Activated naive CD4-positive, alpha-beta T cell treated with anti-CD3 and anti-CD28 coated beads for 36 hours (primary cell): ENCODE measurements around the gene LDLRAD2. TPM values are rescaled to one million over a fixed set of nuclear protein-coding genes. Genes with fewer than 3 reads are reported as not detected.
A peak's percentile ranks its signal among the peaks of the same experiment; 100 is the strongest.

Experiments
- CTCF ChIA-PET: fragments of 350-600 bp; sonication (Branson Sonifier 250); formaldehyde crosslinking; loops from one replicate; lab custom pipeline; 2021; ENCODE audit warnings: antibody characterized with exemption; lab: Charles Lee
- DNase-seq: peaks from one replicate; pipeline ENCODE4 v3.0.0-alpha.2; 2020
- H3K27ac Mint-ChIP-seq: one replicate; pipeline ENCODE4 v1.8.0; 2021; ENCODE audit warnings: mild to moderate bottlenecking, mixed read lengths
- H3K27me3 Mint-ChIP-seq: one replicate; pipeline ENCODE4 v1.8.0; 2021; ENCODE audit warnings: low read depth, mixed read lengths
- H3K36me3 Mint-ChIP-seq: one replicate; pipeline ENCODE4 v1.8.0; 2021; ENCODE audit warnings: low read depth, mixed read lengths
- H3K4me1 Mint-ChIP-seq: one replicate; pipeline ENCODE4 v1.8.0; 2021; ENCODE audit warnings: low read depth, mixed read lengths
- H3K4me3 Mint-ChIP-seq: one replicate; pipeline ENCODE4 v1.8.0; 2021; ENCODE audit warnings: mild to moderate bottlenecking, moderate library complexity, mixed read lengths
- H3K9me3 Mint-ChIP-seq: one replicate; pipeline ENCODE4 v1.8.0; 2021; ENCODE audit warnings: mixed read lengths
- intact Hi-C: fragments of 100-400 bp; cut with micrococcal nuclease; formaldehyde crosslinking; loops from one replicate; pipeline ENCODE4 v1.15.1; 2023
- total RNA-seq, 2 experiments: library from RNA; stranded (reverse); gene quantifications; one replicate each; pipeline ENCODE4 v1.2.3, GENCODE V29; 2021

Gene LDLRAD2
- total RNA-seq, 2 experiments from 2014 or later = not detected

DNA sequence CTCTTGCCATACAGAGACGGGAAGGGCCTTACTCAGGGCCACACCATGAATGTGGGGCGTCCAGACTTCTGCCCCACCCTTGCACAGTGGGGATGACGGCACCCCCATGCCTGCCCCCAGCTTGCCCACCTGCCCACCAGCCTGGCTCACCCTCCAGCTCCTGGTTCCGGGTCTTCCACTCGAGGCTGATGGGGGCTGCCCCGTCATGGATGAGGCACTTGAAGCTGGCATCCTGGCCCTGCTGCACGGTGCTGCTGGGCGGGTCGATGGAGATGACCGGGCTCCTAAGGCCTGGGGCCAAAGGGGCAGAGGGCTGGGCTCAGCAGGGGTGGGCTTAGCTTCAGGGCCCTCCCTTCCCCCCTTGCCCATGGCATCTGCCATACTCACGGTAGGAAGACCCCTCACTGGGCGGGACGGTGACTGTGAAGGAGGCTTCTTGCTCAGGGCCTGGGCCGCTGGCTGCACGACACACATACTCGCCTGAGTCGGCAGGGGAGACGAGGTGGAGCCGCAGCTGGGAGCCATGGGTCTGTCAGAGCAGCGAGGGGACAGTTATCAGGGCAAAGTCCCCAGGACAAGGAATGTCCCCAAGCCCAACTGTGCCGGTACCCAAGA, 29.9 kb downstream of the LDLRAD2 start:
- Mint-ChIP-seq H3K4me1 (no peaks in the 10 kb centered on the region), H3K27ac (no peak overlapping the region), H3K27me3 (no peaks in the 10 kb centered on the region), H3K4me3 (no peak overlapping the region), H3K36me3 (no peaks in the 10 kb centered on the region), H3K9me3 (no peaks in the 10 kb centered on the region)
- CTCF ChIA-PET = interaction anchor here (0.6 to 1.1 kb wide), 2 partner anchors 25 to 58 kb away, joined by 3 read pairs; no protein-coding TSS in a partner anchor
- no peak for DNase-seq
- intact Hi-C loops = no loop called here

DNA sequence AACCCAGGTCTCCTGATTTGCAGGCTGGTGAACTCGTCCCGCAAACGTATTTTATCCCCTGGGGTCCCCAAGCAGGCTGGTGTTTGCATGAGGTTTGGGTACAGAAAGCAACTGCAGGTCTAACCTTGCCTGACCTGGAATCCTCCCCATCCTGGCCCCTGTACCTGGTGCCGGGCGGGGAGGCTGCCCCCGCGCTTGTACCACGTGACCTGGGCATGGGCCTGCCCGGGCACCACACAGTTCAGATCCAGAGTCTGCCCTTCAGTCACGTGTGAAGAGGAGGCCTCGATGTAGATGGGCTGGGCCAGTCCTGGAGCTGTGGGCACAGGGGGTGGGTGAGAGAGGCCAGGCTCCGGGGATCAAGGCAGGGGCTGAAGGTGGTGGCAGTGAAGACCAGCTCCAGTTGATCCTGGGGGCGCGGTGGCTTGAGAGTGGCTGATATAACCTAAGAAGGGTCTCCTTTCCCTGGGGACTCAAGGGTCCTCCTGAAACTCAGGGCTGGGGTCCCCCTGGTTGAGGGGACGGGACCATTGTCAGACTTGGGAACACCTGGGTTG, 30.6 kb downstream of the LDLRAD2 start:
- Mint-ChIP-seq H3K27me3 (no peaks in the 10 kb centered on the region), H3K4me1 (no peaks in the 10 kb centered on the region), H3K27ac (no peak overlapping the region), H3K4me3 (no peak overlapping the region), H3K36me3 (no peaks in the 10 kb centered on the region), H3K9me3 (no peaks in the 10 kb centered on the region)
- DNase-seq = no peak
- CTCF ChIA-PET = interaction anchor here (0.6 to 1.1 kb wide), 2 partner anchors 25 to 58 kb away, joined by 3 read pairs; no protein-coding TSS in a partner anchor
- intact Hi-C loops = no loop called here

DNA sequence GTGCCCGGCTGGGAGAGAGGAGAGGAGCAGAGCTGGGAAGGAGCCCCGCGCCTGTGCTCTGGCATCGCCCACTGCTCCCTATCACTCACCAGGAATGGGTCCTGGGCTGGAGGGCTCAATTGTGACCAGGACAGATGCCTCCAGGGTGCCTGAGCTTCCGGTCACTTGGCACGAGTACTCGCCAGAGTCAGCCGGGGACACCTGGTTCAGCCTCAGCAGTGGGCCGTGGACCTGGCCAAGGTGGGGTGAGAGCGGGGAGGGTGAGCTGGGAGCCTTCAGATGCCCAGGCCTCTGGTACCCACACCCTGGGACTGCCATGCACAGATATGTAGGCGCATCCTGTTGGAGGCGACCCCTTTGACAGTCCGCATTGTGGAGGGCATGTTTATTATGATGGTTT, 31.1 kb downstream of the LDLRAD2 start:
- Mint-ChIP-seq H3K9me3 (no peaks in the 10 kb centered on the region), H3K36me3 (no peaks in the 10 kb centered on the region), H3K27me3 (no peaks in the 10 kb centered on the region), H3K27ac (no peak overlapping the region), H3K4me3 (no peak overlapping the region), H3K4me1 (no peaks in the 10 kb centered on the region)
- DNase-seq = no peak
- intact Hi-C loops = no loop called here
- CTCF ChIA-PET = no interaction called here

DNA sequence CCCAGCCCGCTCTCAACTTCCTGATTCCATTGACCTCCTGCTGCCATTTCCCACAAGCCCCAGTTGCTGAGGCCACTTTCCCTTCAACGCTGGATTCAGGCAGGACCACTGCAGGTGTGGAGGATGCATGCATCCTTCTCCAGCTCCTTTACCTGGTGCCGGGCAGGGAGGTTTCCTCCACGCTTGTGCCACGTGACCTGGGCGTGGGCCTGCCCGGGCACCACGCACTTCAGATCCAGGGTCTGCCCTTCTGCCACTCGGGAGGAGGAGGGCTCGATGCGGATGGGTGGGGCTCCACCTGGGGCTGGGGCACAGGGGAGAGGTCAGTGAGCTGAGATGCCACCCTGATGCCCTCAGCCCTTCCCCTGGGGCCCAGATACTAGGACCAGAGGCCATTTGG, 31.9 kb downstream of the LDLRAD2 start:
- CTCF ChIA-PET = no interaction called here
- intact Hi-C loops = no loop called here
- no peak for DNase-seq
- Mint-ChIP-seq H3K9me3 (no peaks in the 10 kb centered on the region), H3K4me3 (no peak overlapping the region), H3K4me1 (no peaks in the 10 kb centered on the region), H3K27ac (no peak overlapping the region), H3K36me3 (no peaks in the 10 kb centered on the region), H3K27me3 (no peaks in the 10 kb centered on the region)

DNA sequence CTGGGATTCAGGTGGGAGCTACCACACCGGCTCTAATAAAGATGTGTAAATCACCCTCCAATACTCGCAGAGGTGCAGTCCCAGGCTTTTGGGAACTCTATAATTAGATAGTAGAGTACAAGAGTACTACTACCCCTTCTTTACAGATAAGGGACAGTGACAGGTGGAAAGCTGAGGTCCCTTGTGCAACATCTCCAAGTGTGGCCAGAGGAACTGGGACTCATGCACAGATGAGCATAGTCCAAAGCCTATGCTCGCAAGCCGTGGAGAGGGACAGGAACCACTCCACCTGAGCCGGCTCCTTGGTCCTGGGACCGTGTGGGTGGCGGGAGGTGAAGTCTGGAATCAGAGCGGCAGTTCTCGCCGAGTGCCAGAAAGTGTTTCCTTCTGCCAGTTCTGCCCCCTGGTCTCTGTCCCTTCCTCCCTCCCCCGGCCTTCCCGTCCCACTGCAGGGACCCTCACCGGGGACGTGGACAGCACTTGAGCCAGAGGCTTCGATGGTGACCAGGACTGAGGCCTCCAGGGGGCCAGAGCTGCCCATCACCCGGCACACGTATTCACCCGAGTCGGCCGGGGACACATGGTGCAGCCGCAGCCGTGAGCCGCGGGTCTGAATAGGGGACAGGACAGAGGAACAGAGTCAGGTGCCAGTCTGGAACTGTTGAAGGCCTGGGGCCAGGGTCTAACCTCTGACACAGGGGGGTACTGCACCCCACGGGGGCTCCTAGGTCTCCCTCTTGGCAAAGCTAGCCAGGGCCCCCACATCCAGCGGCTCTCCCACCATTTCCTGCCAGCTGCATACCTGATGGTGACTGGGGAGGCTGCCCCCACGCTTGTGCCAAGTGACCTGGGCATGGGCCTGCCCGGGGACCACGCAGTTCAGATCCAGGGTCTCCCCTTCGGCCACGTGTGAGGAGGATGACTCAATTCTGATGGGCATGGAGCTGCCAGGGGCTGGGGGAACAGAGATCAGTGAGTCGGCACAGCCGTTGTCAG, 33.9 kb downstream of the LDLRAD2 start:
- Mint-ChIP-seq H3K36me3 (no peaks in the 10 kb centered on the region), H3K4me1 (no peaks in the 10 kb centered on the region), H3K9me3 (no peaks in the 10 kb centered on the region), H3K4me3 (no peak overlapping the region), H3K27me3 (no peaks in the 10 kb centered on the region), H3K27ac (no peak overlapping the region)
- CTCF ChIA-PET = no interaction called here
- DNase-seq = no peak
- intact Hi-C loops = no loop called here

DNA sequence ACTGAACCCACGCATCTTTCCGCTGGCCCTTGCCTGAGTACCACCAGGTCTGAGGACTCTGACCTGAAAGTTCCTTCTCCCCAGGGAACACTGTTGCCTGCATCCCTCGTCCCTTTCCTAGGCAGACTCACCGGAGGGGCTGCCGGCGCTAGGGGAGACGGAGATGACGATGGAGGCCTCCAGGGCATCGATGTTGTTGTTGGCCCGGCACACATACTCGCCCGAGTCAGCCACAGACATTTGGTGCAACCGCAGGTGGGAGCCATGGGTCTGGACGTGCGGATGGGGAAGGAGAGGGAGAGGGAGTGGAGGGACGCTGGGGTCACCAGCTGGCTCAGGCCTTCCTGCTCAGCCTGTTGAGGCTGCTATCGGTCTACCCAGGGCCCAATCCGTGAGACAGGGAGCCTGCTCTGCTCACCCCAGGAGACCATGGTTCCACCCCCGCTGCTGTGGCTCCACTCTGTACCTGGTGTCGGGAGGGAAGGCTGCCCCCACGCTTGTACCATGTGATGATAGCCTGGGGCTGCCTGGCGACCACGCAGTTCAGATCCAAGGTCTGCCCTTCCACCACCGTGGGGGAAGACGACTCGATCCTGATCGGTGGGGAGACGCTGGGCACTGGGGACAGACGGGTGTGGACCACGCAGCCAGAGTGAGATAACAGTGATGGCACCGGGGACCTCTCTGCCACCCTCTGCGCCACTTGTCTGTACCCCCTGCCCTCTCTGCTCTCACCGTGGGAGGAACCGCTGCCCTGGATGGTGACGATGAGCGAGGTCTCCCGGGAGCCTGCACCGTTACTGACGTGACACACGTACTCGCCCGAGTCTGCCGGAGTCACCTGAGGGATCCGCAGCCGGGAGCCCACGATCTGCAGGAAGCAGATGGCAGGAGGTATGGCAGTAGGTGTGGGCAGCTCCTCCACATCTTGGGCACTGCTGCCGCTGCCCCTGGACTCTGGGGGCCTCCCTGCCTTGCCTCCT, 35.4 kb downstream of the LDLRAD2 start:
- Mint-ChIP-seq H3K27me3 (no peaks in the 10 kb centered on the region), H3K36me3 (no peaks in the 10 kb centered on the region), H3K9me3 (no peaks in the 10 kb centered on the region), H3K4me1 (no peaks in the 10 kb centered on the region), H3K27ac (no peak overlapping the region), H3K4me3 (no peak overlapping the region)
- intact Hi-C loops = no loop called here
- CTCF ChIA-PET = interaction anchor here (0.6 kb wide), 1 partner anchor 125 kb away, joined by 6 read pairs; no protein-coding TSS in a partner anchor
- DNase-seq = no peak

DNA sequence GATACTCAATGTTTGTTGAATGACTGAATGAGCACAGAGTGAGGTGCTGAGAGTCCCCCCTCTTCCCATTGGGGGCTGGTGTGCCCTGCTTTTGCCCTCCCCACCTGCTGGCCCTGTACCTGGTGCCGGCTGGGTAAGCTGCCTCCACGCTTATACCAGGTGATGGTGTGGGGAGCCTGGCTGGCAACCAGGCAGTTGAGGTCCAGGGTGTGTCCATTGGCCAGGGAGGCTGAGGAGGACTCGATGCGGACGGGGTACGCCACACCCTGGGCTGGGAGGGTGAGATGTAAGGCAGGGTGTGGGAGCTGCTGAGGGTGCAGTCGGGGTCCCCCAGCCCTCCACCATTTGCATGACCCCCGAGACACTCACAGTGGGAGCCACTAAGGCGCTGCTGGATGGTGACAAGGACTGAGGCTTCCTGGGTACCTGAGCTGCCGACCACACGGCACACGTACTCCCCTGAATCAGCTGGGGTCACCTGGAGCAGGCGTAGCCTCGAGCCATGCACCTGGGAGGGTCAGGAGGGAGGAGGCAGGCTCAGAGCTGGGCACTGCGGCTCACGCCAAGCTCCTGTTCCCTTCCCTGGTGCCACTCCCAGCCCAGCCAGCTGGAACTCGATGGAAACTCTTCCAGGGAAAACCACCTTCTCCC, 36.6 kb downstream of the LDLRAD2 start:
- Mint-ChIP-seq H3K4me1 (no peaks in the 10 kb centered on the region), H3K4me3 (no peak overlapping the region), H3K27ac (no peak overlapping the region), H3K27me3 (no peaks in the 10 kb centered on the region), H3K9me3 (no peaks in the 10 kb centered on the region), H3K36me3 (no peaks in the 10 kb centered on the region)
- intact Hi-C loops = no loop called here
- CTCF ChIA-PET = interaction anchor here (0.6 kb wide), 1 partner anchor 126 kb away, joined by 6 read pairs; no protein-coding TSS in a partner anchor
- DNase-seq = no peak

DNA sequence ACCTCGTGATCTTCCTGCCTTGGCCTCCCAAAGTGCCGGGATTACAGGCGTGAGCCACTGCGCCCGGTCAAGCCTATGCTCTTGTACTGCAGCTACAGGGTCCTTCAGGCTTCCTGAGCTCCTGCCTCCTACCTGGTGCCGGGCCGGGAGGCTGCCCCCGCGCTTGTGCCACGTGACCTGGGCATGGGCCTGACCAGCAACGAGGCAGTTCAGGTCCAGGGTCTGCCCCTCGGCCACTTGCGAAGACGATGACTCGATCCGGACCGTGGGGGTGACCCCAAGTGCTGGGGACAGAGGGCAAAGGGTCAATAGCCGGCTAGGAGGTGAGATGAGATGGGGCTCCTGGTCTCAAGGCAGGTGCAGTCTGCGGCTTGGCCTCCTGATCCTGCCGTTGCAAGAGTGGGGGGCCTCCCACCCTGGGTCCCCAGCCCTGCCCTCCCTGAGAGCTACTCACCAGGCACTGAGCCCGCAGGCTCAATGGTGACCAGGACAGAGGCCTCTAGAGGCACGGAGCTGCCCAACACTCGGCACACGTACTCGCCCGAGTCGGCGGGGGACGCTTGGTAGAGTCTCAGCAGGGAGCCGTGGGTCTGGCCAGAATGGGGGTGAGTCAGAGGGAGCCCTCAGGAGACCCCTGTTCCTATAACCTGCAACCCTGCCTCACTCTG, 38.0 kb downstream of the LDLRAD2 start:
- CTCF ChIA-PET = no interaction called here
- no peak overlapping the region for H3K4me3 Mint-ChIP-seq
- H3K27me3 Mint-ChIP-seq = no peaks in the 10 kb centered on the region
- intact Hi-C loops = no loop called here
- DNase-seq = no peak
- no peaks in the 10 kb centered on the region for H3K9me3 Mint-ChIP-seq
- H3K4me1 Mint-ChIP-seq = no peaks in the 10 kb centered on the region
- no peaks in the 10 kb centered on the region for H3K36me3 Mint-ChIP-seq
- H3K27ac Mint-ChIP-seq = no peak overlapping the region

DNA sequence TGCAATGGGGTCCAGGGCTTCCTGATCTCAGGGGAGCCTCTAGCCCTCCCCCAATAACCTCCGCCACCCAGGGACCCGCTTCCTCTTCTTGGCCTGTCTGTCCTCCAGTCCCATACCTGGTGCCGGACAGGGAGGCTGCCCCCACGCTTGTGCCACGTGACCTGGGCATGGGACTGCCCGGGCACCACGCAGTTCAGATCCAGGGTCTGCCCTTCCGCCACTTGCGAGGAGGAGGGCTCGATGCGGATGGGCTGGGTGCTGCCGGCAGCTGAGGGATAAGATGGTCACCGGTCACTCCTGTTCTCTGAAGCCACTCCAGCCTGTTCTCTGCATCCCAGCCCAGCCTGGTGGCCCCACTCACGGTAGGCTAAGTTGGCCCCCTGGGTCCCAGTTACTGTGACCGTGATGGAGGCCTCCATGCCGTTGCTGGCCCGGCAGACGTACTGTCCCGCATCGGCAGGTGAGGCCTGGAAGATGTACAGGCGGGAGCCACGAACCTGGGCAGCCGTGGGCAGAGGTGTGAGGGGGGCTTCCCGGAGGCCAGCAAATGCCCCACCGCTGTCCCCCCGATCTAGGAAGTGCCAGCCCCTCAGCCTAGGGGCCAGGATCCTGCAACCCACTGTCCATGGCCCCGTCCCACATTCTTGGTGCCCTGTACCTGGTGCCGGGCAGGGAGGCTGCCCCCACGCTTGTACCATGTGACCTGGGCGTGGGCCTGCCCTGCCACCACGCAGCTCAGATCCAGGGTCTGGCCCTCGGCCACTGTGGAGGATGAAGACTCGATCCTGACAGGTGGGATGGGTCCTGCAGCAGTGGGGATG, 39.6 kb downstream of the LDLRAD2 start:
- no peaks in the 10 kb centered on the region for H3K9me3 Mint-ChIP-seq
- DNase-seq = no peak
- no peaks in the 10 kb centered on the region for H3K4me1 Mint-ChIP-seq
- H3K36me3 Mint-ChIP-seq = no peaks in the 10 kb centered on the region
- H3K4me3 Mint-ChIP-seq = no peak overlapping the region
- H3K27ac Mint-ChIP-seq = no peak overlapping the region
- CTCF ChIA-PET = no interaction called here
- intact Hi-C loops = no loop called here
- no peaks in the 10 kb centered on the region for H3K27me3 Mint-ChIP-seq

DNA sequence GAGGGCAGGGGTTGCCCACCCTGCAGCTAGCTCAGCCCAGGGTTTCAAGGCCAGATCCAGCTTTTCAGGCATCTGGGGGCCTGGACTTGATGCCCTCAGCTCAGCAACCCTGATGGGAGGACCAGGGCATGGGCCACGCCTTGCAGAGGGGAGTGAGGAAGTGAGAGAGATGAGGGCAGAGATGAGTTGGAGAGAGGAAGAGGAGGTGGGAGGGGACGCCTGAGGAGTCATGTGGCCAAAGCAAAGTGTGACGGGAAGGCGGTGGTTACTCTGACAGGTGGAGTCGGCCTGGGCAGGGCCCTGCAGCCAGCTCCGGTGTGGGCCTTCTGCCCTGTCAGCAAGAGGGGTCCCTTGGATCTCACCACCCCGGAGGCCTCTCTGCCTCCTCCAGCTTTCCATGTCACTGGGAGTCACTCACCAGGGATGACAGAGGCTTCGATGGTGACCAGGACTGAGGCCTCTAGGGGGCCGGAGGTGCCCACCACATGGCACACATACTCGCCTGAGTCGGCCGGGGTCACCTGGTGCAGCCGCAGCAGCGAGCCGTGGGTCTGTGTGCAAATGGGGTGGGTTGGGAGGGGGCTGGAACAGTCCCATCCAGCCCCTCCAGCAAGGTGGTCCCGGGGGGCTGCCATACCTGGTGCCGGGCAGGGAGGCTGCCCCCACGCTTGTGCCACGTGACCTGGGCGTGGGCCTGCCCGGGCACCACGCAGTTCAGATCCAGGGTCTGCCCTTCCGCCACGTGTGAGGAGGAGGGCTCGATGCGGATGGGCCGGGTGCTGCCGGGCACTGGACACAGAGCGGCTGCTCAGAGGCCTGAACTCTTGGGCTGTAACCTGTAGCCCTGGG, 40.4 kb downstream of the LDLRAD2 start:
- Mint-ChIP-seq H3K36me3 (no peaks in the 10 kb centered on the region), H3K4me3 (no peak overlapping the region)

More for the DNA sequence above, 40.4 kb downstream of the LDLRAD2 start:
- Mint-ChIP-seq H3K27me3 (no peaks in the 10 kb centered on the region), H3K4me1 (no peaks in the 10 kb centered on the region), H3K9me3 (no peaks in the 10 kb centered on the region), H3K27ac (no peak overlapping the region)
- CTCF ChIA-PET = no interaction called here
- DNase-seq = peak; percentile 10
- intact Hi-C loops = no loop called here
